GM12878 (cell line): ENCODE data around the gene MYO1C. TPM values are rescaled to one million over a fixed set of nuclear protein-coding genes. Genes with fewer than 3 reads are reported as not detected.

Source experiments
- ATAC-seq: fragments of 200-7000 bp; cut with Tn5 transposase; 3 replicates; pipeline ENCODE4 v1.9.1; 2020; ENCODE audit warnings: mild to moderate bottlenecking, moderate library complexity
- BruUV-seq: library from RNA; stranded (reverse); fragments of 400-500 nt; replicated peaks from 2 replicates; lab custom pipeline; 2021; lab: Mats Ljungman, UMichigan
- CTCF ChIA-PET: fragments of 300-600 bp; sonication (Branson Sonifier 250); formaldehyde crosslinking; extraction: SDS; loops from one replicate; lab custom pipeline; 2021; ENCODE audit warnings: inconsistent platforms; lab: Yijun Ruan, JAX
- POLR2A ChIA-PET: fragments of 350-600 bp; formaldehyde crosslinking; extraction: SDS; loops from one replicate; lab custom pipeline; 2021; ENCODE audit warnings: inconsistent platforms; lab: Charles Lee
- RAD21 ChIA-PET: fragments of 300-600 bp; sonication (Branson Sonifier 250); formaldehyde crosslinking; loops from one replicate; lab custom pipeline; 2023; ENCODE audit warnings: antibody characterized with exemption; ENCODE audit not compliant: unreplicated experiment; lab: Charles Lee
- SMC1A ChIA-PET: fragments of 300-600 bp; sonication (Branson Sonifier 250); formaldehyde crosslinking; loops from one replicate; lab custom pipeline; 2023; ENCODE audit not compliant: unreplicated experiment, uncharacterized antibody; lab: Charles Lee
- DNase-seq: peaks from one replicate; pipeline ENCODE4 v3.0.0-alpha.2; 2011; ENCODE audit warnings: low read depth, low spot score
- FAIRE-seq: peaks from 3 replicates; lab custom pipeline; 2011; peaks lifted over from hg19 to GRCh38; lab: Jason Lieb, UNC
- H2AFZ ChIP-seq: 2 replicates; pipeline ENCODE4 v1.6.0; 2011; ENCODE audit warnings: low read depth, low read length, control low read depth; ENCODE audit not compliant: control insufficient read depth
- H3K27ac ChIP-seq: 2 replicates; pipeline ENCODE4 v1.5.1; 2011; ENCODE audit warnings: control low read depth; ENCODE audit not compliant: control insufficient read depth, insufficient read depth
- H3K27me3 ChIP-seq, 2 experiments: replicated peaks in 1 of 2; 2 replicates each; pipeline versions ENCODE4 v1.6.0 to v1.6.1; 2011; ENCODE audit warnings: low read length in 1 of 2; ENCODE audit not compliant: control insufficient read depth in 2 of 2, insufficient read depth in 2 of 2
- H3K36me3 ChIP-seq, 2 experiments: 2 replicates each; pipeline ENCODE4 v1.5.1; 2011; ENCODE audit warnings: low read length in 1 of 2; ENCODE audit not compliant: control insufficient read depth in 2 of 2, insufficient read depth in 2 of 2
- H3K4me1 ChIP-seq: 2 replicates; pipeline ENCODE4 v1.6.1; 2011; ENCODE audit warnings: mild to moderate bottlenecking, low read length, moderate library complexity, mixed read lengths; ENCODE audit not compliant: control insufficient read depth, insufficient read depth
- H3K4me2 ChIP-seq: 2 replicates; pipeline ENCODE4 v1.6.0; 2011; ENCODE audit warnings: control low read depth; ENCODE audit not compliant: control insufficient read depth, insufficient read depth
- H3K4me3 ChIP-seq: fragments of 200-600 bp; sonication (generic); 2 replicates; pipeline ENCODE4 v1.5.1; 2016
- H3K79me2 ChIP-seq: 2 replicates; pipeline ENCODE4 v1.6.0; 2011; ENCODE audit warnings: low read length; ENCODE audit not compliant: control insufficient read depth, insufficient read depth
- H3K9ac ChIP-seq: 2 replicates; pipeline ENCODE4 v1.8.0; 2011; ENCODE audit warnings: low read length, control low read depth, mixed read lengths; ENCODE audit not compliant: control insufficient read depth, insufficient read depth
- H3K9me3 ChIP-seq: replicated peaks from 3 replicates; pipeline ENCODE4 v1.5.1; 2011; ENCODE audit warnings: mild to moderate bottlenecking, low read length; ENCODE audit not compliant: control insufficient read depth, insufficient read depth
- H4K20me1 ChIP-seq: 2 replicates; pipeline ENCODE4 v1.6.0; 2011; ENCODE audit not compliant: control insufficient read depth, insufficient read depth
- ATF7 ChIP-seq: fragments of 450-650 bp; IDR thresholded peaks from 2 replicates; pipeline ENCODE4 v1.6.1; 2016; ENCODE audit warnings: low read depth, mild to moderate bottlenecking
- CBFB ChIP-seq: IDR thresholded peaks from 2 replicates; pipeline ENCODE4 v1.6.1; 2016; ENCODE audit warnings: antibody characterized with exemption, low read depth
- E4F1 ChIP-seq: fragments of 450-650 bp; IDR thresholded peaks from 2 replicates; pipeline ENCODE4 v1.6.1; 2018; ENCODE audit warnings: borderline replicate concordance, mild to moderate bottlenecking; ENCODE audit not compliant: partially characterized antibody
- KLF5 ChIP-seq: fragments of 450-650 bp; IDR thresholded peaks from 2 replicates; pipeline ENCODE4 v1.6.1; 2014; ENCODE audit warnings: mild to moderate bottlenecking; ENCODE audit not compliant: partially characterized antibody
- POLR2AphosphoS5 ChIP-seq: IDR thresholded peaks from 2 replicates; pipeline ENCODE4 v1.6.1; 2011; ENCODE audit warnings: mild to moderate bottlenecking, low read length, inconsistent platforms
- RAD51 ChIP-seq: fragments of 450-650 bp; IDR thresholded peaks from 2 replicates; pipeline ENCODE4 v1.6.1; 2016; ENCODE audit warnings: moderate library complexity, mild to moderate bottlenecking, inconsistent platforms
- USF1 ChIP-seq: IDR thresholded peaks from 2 replicates; pipeline ENCODE4 v1.6.1; 2011; ENCODE audit warnings: borderline replicate concordance, low read depth, mild to moderate bottlenecking, moderate library complexity, mixed read lengths, low read length; ENCODE audit not compliant: insufficient read depth; ENCODE audit errors: extremely low read length
- ZBTB11 ChIP-seq: fragments of 450-650 bp; formaldehyde crosslinking; IDR thresholded peaks from 2 replicates; pipeline ENCODE4 v1.5.0; 2022; ENCODE audit warnings: mild to moderate bottlenecking, missing genetic modification characterization
- WGBS: methylation state at CpG from one replicate; pipeline ENCODE4 v1.1.6; 2016; ENCODE audit warnings: low lambda C conversion rate; ENCODE audit not compliant: insufficient replicate concordance, insufficient coverage; ENCODE audit errors: missing lambda C conversion rate; 5-methylcytosine and 5-hydroxymethylcytosine counted together
- in situ Hi-C: fragments of 300-500 bp; cut with MboI; formaldehyde crosslinking; loops from 9 replicates; pipeline ENCODE4 v1.14.3; 2018; ENCODE audit warnings: mixed read lengths
- intact Hi-C: fragments of 100-400 bp; cut with micrococcal nuclease; formaldehyde crosslinking; loops from one replicate; pipeline ENCODE4 v1.14.2; 2022; ENCODE audit not compliant: unreplicated experiment
- polyA plus RNA-seq, 11 experiments: library from polyadenylated mRNA; depleted of rRNA in 4 of 11; unstranded in 6 of 11; stranded (reverse) in 5 of 11; fragments of >200 nt; fragmentation: Nextera tagmentation in 4 of 11; fragmentation: Illumina TruSeq in 1 of 11; extraction: Ambion mirVana in 4 of 11; extraction: Trizol in 1 of 11; gene quantifications; 1 replicate in 1 of 11; 2 replicates in 10 of 11; pipeline versions ENCODE4 v1.2.1 to v1.2.3, GENCODE V29; 2011 to 2016; ENCODE audit warnings: inconsistent platforms in 2 of 11, missing spikeins in 2 of 11, low read depth in 1 of 11
- total RNA-seq, 4 experiments: library from RNA; depleted of rRNA in 3 of 4; stranded (reverse); fragments of >200 nt in 3 of 4; fragmentation: Illumina TruSeq in 1 of 4; extraction: Trizol in 1 of 4; gene quantifications; 2 replicates each; pipeline versions ENCODE4 v1.2.1 to v1.2.3, GENCODE V29; 2013 to 2021

MYO1C gene
- total and polyA plus RNA-seq, 10 of the 15 experiments (the other 5 are each of a cell fraction or from before 2014, with no cell fraction given) = 1.2 to 92.0 (median 36.6) TPM

- CTCF ChIA-PET = no interaction called here
Measured at GRCh38 chr17:1506649-1507267, 14.3 kb upstream of the MYO1C start.

More at GRCh38 chr17:1506649-1507267, 14.3 kb upstream of the MYO1C start:
- ChIA-PET RAD21 (no interaction called here), SMC1A (no interaction called here), POLR2A (no interaction called here)
- Histone ChIP-seq H3K79me2 (no peaks in the 10 kb centered on the region), H3K9me3 (no peaks in the 10 kb centered on the region), H3K36me3 (no peaks in the 10 kb centered on the region; a peak in 2 of 4 replicates), H2AFZ (no peak overlapping the region), H3K27me3 (no peaks in the 10 kb centered on the region), H3K4me1 (no peaks in the 10 kb centered on the region), H3K27ac (no peak overlapping the region), H3K4me3 (no peak overlapping the region), H4K20me1 (no peaks in the 10 kb centered on the region), H3K9ac (no peak overlapping the region), H3K4me2 (no peak overlapping the region)
- ATAC-seq (no peak), DNase-seq (no peak), FAIRE-seq (no peak)
- TF ChIP-seq ZBTB11 (CRISPR knock-in tag) = no peak
- no peak for TF ChIP-seq E4F1
- TF ChIP-seq RAD51 = no peak
- TF ChIP-seq USF1 = no peak
- no peak for TF ChIP-seq ATF7
- TF ChIP-seq KLF5 = no peak
- no peak for TF ChIP-seq CBFB
- TF ChIP-seq POLR2AphosphoS5 = no peak
- 95% methylated on average over 13 of the region's 13 CpGs for WGBS
- BruUV-seq = no TSS peak
- in situ Hi-C loops = no loop called here
- intact Hi-C loops = no loop called here
